Type B pancreatic cell (in vitro differentiated cells): ENCODE results near the gene CYB5A. TPM values are rescaled to one million over a fixed set of nuclear protein-coding genes. Genes with fewer than 3 reads are reported as not detected.

Experiments
- DNase-seq: peaks from one replicate; pipeline ENCODE4 v3.0.0; 2021; ENCODE audit warnings: mixed read lengths; ENCODE audit not compliant: unreplicated experiment; ENCODE audit errors: extremely low spot score
- H3K27ac Mint-ChIP-seq: 2 replicates; pipeline ENCODE4 v1.8.0; 2021; ENCODE audit warnings: mild to moderate bottlenecking, mixed read lengths
- H3K27me3 Mint-ChIP-seq: 2 replicates; pipeline ENCODE4 v1.8.0; 2021; ENCODE audit warnings: mixed read lengths
- H3K36me3 Mint-ChIP-seq: 2 replicates; pipeline ENCODE4 v1.8.0; 2021; ENCODE audit warnings: mixed read lengths
- H3K4me1 Mint-ChIP-seq: one replicate; pipeline ENCODE4 v1.8.0; 2021; ENCODE audit warnings: mixed read lengths; ENCODE audit not compliant: unreplicated experiment
- H3K4me3 Mint-ChIP-seq: 2 replicates; pipeline ENCODE4 v1.8.0; 2021; ENCODE audit warnings: mild to moderate bottlenecking, mixed read lengths
- H3K9me3 Mint-ChIP-seq: 2 replicates; pipeline ENCODE4 v1.8.0; 2021; ENCODE audit warnings: mixed read lengths
- CTCF ChIP-seq: fragments of 200-600 bp; sonication (generic); conservative IDR thresholded peaks from 2 replicates; pipeline ENCODE4 v1.5.0; 2021; ENCODE audit warnings: antibody characterized with exemption, mild to moderate bottlenecking
- total RNA-seq: library from RNA; stranded (reverse); gene quantifications from 2 replicates; pipeline ENCODE4 v1.2.1, GENCODE V29; 2021; ENCODE audit warnings: low replicate concordance

Gene CYB5A
- total RNA-seq, 1 donor from 2014 or later: 74.9 TPM

- Mint-ChIP-seq H3K9me3 (no peaks in the 10 kb centered on the region), H3K36me3 (peaks cover 14% of the 10 kb centered on the region), H3K4me1 (peaks cover 35% of the 10 kb centered on the region), H3K27me3 (no peaks in the 10 kb centered on the region), H3K4me3 (no peak overlapping the region), H3K27ac (no peak overlapping the region)
- no peak for TF ChIP-seq CTCF
- no peak for DNase-seq
Observed at GRCh38 chr18:74271635-74272034, 20.1 kb downstream of the CYB5A start.

GRCh38 chr18:74268933-74269620 is 22.7 kb downstream of the CYB5A start:
- DNase-seq: no peak
- Mint-ChIP-seq H3K4me3 (no peak overlapping the region), H3K27me3 (no peaks in the 10 kb centered on the region), H3K4me1 (peaks cover 26% of the 10 kb centered on the region), H3K36me3 (peaks cover 19% of the 10 kb centered on the region), H3K27ac (no peak overlapping the region), H3K9me3 (no peaks in the 10 kb centered on the region)
- TF ChIP-seq CTCF: no peak

- no peak overlapping the region for H3K4me3 Mint-ChIP-seq
- TF ChIP-seq CTCF: no peak
- DNase-seq: no peak
- peaks cover 19% of the 10 kb centered on the region for H3K36me3 Mint-ChIP-seq
- no peak overlapping the region for H3K27ac Mint-ChIP-seq
- H3K27me3 Mint-ChIP-seq: no peaks in the 10 kb centered on the region
- no peaks in the 10 kb centered on the region for H3K9me3 Mint-ChIP-seq
- H3K4me1 Mint-ChIP-seq: peaks cover 26% of the 10 kb centered on the region
Observed at GRCh38 chr18:74268175-74268574, 23.6 kb downstream of the CYB5A start.

GRCh38 chr18:74266161-74266560 is 25.6 kb downstream of the CYB5A start:
- Mint-ChIP-seq H3K36me3 (peaks cover 23% of the 10 kb centered on the region), H3K9me3 (no peaks in the 10 kb centered on the region)
- TF ChIP-seq CTCF: no peak

GRCh38 chr18:74265546-74266098 is 26.1 kb downstream of the CYB5A start:
- H3K9me3 Mint-ChIP-seq: no peaks in the 10 kb centered on the region
- no peak for TF ChIP-seq CTCF
- H3K36me3 Mint-ChIP-seq: peaks cover 23% of the 10 kb centered on the region
- no peaks in the 10 kb centered on the region for H3K27me3 Mint-ChIP-seq
- H3K4me3 Mint-ChIP-seq: no peak overlapping the region
- no peak overlapping the region for H3K27ac Mint-ChIP-seq
- DNase-seq: no peak
- peaks cover 26% of the 10 kb centered on the region for H3K4me1 Mint-ChIP-seq

More at GRCh38 chr18:74266161-74266560, 25.6 kb downstream of the CYB5A start:
- H3K4me3 Mint-ChIP-seq: no peak overlapping the region
- H3K27me3 Mint-ChIP-seq: no peaks in the 10 kb centered on the region
- no peak overlapping the region for H3K27ac Mint-ChIP-seq
- no peak for DNase-seq
- peaks cover 26% of the 10 kb centered on the region for H3K4me1 Mint-ChIP-seq
